ENCODE results near the gene MKKS. TPM values are rescaled to one million over a fixed set of nuclear protein-coding genes. Genes with fewer than 3 reads are reported as not detected.

The MKKS gene
- total and polyA plus RNA-seq, 9 of the 15 experiments (the other 6 are each of a cell fraction or from before 2014, with no cell fraction given), result 6.8 to 26.8 (median 12.0) TPM

DNA sequence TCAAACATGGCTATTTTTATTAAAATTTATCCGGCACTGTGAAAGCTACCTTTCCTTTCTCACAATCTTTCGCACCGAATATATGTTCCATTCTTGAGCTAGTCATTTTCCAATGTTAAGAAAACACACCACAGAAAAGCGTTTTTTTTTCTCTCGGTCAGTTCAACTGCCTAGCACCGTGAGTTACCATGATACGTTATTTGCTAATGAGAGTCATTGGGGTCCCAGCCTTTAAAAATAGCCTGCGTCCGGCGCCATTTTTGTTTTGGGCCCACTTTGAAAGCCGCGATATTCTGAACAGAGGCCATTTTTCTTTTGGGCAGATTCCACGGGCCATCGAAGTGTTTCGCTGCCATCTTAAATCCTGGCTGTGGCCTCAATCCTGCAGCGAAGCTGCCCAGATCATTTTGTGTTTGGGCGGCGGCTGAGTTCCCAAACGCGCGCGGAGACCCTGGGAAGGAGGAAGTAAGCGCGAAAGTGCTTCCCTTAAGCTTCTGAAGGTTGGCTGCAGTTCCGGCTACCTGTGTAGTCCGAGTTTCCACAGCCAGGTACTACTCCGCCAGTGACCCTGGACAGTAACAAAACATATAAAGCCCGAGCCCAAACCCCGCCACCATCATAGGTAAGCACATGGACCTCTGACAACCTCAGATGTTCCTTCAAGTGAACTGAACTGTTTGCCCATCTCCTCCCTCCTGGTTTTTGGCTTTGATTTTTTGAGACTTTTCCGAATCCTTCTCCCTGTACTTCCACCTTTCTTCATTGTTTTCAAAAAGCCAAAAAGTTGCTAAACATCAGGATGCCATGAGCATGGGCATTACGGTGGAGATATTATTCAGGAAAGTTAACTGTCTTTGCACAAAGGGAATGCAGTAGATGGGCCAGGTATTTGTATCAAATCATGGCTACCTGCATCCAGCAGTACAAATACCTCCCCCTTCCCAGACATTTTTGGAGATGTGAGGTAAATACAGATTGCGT, 1.1 kb upstream of the MKKS start, which contains the start of gene SLX4IP (continued):
- no peak; the same call in 1 of the 2 replicates for TF ChIP-seq HINFP (tag; conservative IDR thresholded peaks at IDR 0.05; ENCODE audit: low read depth)
- no peak for TF ChIP-seq ZNF445 (CRISPR knock-in tag; IDR thresholded peaks at IDR 0.05; ENCODE audit: low read depth)
- TF ChIP-seq, protein P1, sequence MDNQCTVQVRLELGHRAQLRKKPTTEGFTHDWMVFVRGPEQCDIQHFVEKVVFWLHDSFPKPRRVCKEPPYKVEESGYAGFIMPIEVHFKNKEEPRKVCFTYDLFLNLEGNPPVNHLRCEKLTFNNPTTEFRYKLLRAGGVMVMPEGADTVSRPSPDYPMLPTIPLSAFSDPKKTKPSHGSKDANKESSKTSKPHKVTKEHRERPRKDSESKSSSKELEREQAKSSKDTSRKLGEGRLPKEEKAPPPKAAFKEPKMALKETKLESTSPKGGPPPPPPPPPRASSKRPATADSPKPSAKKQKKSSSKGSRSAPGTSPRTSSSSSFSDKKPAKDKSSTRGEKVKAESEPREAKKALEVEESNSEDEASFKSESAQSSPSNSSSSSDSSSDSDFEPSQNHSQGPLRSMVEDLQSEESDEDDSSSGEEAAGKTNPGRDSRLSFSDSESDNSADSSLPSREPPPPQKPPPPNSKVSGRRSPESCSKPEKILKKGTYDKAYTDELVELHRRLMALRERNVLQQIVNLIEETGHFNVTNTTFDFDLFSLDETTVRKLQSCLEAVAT (IDR thresholded peaks at IDR 0.05), result no peak
- TF ChIP-seq KLF16 (IDR thresholded peaks at IDR 0.05), result no peak
- TF ChIP-seq NCOA4 (IDR thresholded peaks at IDR 0.05; ENCODE audit: partially characterized antibody), result no peak
- TF ChIP-seq ERF (CRISPR knock-in tag; IDR thresholded peaks at IDR 0.05), result no peak
- no peak for TF ChIP-seq ZNF311 (CRISPR knock-in tag; IDR thresholded peaks at IDR 0.05)
- TF ChIP-seq POLR2G (IDR thresholded peaks at IDR 0.05; ENCODE audit: low read depth, low read length), result peak; percentile 64
- TF ChIP-seq, protein P2, sequence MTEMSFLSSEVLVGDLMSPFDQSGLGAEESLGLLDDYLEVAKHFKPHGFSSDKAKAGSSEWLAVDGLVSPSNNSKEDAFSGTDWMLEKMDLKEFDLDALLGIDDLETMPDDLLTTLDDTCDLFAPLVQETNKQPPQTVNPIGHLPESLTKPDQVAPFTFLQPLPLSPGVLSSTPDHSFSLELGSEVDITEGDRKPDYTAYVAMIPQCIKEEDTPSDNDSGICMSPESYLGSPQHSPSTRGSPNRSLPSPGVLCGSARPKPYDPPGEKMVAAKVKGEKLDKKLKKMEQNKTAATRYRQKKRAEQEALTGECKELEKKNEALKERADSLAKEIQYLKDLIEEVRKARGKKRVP (CRISPR knock-in tag; IDR thresholded peaks at IDR 0.05), result no peak
- TF ChIP-seq KLF13 (tag; IDR thresholded peaks at IDR 0.05; ENCODE audit: borderline replicate concordance, low read depth), result no peak
- TF ChIP-seq, protein P3, sequence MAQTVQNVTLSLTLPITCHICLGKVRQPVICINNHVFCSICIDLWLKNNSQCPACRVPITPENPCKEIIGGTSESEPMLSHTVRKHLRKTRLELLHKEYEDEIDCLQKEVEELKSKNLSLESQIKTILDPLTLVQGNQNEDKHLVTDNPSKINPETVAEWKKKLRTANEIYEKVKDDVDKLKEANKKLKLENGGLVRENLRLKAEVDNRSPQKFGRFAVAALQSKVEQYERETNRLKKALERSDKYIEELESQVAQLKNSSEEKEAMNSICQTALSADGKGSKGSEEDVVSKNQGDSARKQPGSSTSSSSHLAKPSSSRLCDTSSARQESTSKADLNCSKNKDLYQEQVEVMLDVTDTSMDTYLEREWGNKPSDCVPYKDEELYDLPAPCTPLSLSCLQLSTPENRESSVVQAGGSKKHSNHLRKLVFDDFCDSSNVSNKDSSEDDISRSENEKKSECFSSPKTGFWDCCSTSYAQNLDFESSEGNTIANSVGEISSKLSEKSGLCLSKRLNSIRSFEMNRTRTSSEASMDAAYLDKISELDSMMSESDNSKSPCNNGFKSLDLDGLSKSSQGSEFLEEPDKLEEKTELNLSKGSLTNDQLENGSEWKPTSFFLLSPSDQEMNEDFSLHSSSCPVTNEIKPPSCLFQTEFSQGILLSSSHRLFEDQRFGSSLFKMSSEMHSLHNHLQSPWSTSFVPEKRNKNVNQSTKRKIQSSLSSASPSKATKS (CRISPR knock-in tag; IDR thresholded peaks at IDR 0.05), result no peak
- TF ChIP-seq PHF8 (IDR thresholded peaks at IDR 0.05; ENCODE audit: borderline replicate concordance, low read length), result no peak; the same call in none of the 2 replicates
- no peak for TF ChIP-seq NR2C2 (CRISPR knock-in tag; IDR thresholded peaks at IDR 0.05)
- TF ChIP-seq NR2C2 (tag; IDR thresholded peaks at IDR 0.05), result peak; percentile 92
- no peak for TF ChIP-seq HEY1 (CRISPR knock-in tag; IDR thresholded peaks at IDR 0.05; ENCODE audit: borderline replicate concordance)
- TF ChIP-seq, protein P4, sequence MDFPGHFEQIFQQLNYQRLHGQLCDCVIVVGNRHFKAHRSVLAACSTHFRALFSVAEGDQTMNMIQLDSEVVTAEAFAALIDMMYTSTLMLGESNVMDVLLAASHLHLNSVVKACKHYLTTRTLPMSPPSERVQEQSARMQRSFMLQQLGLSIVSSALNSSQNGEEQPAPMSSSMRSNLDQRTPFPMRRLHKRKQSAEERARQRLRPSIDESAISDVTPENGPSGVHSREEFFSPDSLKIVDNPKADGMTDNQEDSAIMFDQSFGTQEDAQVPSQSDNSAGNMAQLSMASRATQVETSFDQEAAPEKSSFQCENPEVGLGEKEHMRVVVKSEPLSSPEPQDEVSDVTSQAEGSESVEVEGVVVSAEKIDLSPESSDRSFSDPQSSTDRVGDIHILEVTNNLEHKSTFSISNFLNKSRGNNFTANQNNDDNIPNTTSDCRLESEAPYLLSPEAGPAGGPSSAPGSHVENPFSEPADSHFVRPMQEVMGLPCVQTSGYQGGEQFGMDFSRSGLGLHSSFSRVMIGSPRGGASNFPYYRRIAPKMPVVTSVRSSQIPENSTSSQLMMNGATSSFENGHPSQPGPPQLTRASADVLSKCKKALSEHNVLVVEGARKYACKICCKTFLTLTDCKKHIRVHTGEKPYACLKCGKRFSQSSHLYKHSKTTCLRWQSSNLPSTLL (IDR thresholded peaks at IDR 0.05), result no peak
- TF ChIP-seq ZNF184 (CRISPR knock-in tag; IDR thresholded peaks at IDR 0.05), result no peak
- peak; percentile 98 for TF ChIP-seq SAP30 (IDR thresholded peaks at IDR 0.05; ENCODE audit: borderline replicate concordance, insufficient read depth, low read depth, low read length, poor library complexity, severe bottlenecking)
